ENCODE results near the gene OXA1L.

DNA sequence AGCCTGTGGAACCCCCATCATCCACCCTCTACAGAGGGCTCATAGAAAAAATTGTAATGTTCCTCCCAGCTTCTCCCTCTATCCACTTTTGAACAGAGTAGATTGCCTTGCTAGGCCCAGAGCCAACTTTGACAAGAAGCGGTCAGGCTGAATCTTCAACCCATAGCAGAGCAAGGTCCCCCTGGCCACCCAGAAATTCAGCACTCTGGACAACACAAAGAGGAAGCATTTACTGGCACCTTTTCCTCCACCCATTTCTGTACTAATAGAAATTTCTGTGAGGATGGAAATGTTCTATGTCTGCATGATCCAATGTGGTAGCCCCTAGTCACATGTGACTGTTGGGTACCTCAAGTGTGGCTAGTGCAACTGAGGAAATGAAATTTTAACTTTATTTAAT is 42.7 kb upstream of the OXA1L start:
- TF ChIP-seq, protein P1, sequence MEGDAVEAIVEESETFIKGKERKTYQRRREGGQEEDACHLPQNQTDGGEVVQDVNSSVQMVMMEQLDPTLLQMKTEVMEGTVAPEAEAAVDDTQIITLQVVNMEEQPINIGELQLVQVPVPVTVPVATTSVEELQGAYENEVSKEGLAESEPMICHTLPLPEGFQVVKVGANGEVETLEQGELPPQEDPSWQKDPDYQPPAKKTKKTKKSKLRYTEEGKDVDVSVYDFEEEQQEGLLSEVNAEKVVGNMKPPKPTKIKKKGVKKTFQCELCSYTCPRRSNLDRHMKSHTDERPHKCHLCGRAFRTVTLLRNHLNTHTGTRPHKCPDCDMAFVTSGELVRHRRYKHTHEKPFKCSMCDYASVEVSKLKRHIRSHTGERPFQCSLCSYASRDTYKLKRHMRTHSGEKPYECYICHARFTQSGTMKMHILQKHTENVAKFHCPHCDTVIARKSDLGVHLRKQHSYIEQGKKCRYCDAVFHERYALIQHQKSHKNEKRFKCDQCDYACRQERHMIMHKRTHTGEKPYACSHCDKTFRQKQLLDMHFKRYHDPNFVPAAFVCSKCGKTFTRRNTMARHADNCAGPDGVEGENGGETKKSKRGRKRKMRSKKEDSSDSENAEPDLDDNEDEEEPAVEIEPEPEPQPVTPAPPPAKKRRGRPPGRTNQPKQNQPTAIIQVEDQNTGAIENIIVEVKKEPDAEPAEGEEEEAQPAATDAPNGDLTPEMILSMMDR (IDR thresholded peaks at IDR 0.05; ENCODE audit: low read length): no peak
- no peak for TF ChIP-seq EZH2 (IDR thresholded peaks at IDR 0.05; ENCODE audit: borderline replicate concordance, low read length)

Data from OCI-LY1 (cell line).